Measurements from ENCODE around the gene IKZF3.

GRCh38 chr17:39772987-39773934 lies 90.9 kb downstream of the IKZF3 start:
- TF ChIP-seq EZH2 (IDR thresholded peaks at IDR 0.05) (no peak), POLR2AphosphoS5 (IDR thresholded peaks at IDR 0.05; ENCODE audit: borderline replicate concordance, low read depth, low read length) (no peak)

Measured in SK-N-MC (cell line).